Measurements from ENCODE around the gene CNOT9.

CNOT9 gene

DNA sequence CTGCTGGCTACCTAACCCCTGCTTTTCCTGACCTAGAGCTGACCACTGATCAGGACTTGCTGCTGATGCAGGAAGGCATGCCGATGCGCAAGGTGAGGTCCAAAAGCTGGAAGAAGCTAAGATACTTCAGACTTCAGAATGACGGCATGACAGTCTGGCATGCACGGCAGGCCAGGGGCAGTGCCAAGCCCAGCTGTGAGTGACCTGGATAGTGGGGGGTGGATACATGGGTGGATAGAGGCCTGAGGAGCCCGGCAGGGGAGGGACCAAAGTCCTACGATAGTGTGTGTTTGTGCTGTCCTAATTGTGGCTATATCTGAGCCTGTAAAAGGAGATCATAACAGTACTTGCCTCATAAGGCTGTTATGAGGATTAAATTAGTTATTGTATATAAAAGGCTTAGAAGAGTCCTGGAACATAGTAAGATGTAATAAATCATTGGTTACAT is 47.3 kb downstream of the CNOT9 start:
- no peaks in the 10 kb centered on the region for H3K9me3 ChIP-seq
- H3K4me1 ChIP-seq (ENCODE audit: control insufficient read depth in 1 of 2, insufficient read depth in 1 of 2, low read depth in 1 of 2, low read length in 1 of 2): no peaks in the 10 kb centered on the region
- TF ChIP-seq, protein P1, sequence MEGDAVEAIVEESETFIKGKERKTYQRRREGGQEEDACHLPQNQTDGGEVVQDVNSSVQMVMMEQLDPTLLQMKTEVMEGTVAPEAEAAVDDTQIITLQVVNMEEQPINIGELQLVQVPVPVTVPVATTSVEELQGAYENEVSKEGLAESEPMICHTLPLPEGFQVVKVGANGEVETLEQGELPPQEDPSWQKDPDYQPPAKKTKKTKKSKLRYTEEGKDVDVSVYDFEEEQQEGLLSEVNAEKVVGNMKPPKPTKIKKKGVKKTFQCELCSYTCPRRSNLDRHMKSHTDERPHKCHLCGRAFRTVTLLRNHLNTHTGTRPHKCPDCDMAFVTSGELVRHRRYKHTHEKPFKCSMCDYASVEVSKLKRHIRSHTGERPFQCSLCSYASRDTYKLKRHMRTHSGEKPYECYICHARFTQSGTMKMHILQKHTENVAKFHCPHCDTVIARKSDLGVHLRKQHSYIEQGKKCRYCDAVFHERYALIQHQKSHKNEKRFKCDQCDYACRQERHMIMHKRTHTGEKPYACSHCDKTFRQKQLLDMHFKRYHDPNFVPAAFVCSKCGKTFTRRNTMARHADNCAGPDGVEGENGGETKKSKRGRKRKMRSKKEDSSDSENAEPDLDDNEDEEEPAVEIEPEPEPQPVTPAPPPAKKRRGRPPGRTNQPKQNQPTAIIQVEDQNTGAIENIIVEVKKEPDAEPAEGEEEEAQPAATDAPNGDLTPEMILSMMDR (IDR thresholded peaks at IDR 0.05): no peak
- H3K4me3 ChIP-seq (ENCODE audit: low read depth in 1 of 2, low read length in 1 of 2): no peak overlapping the region
- H3K36me3 ChIP-seq: no peaks in the 10 kb centered on the region
- no peak overlapping the region for H3K27ac ChIP-seq
- peaks cover 4% of the 10 kb centered on the region for H3K27me3 ChIP-seq

DNA sequence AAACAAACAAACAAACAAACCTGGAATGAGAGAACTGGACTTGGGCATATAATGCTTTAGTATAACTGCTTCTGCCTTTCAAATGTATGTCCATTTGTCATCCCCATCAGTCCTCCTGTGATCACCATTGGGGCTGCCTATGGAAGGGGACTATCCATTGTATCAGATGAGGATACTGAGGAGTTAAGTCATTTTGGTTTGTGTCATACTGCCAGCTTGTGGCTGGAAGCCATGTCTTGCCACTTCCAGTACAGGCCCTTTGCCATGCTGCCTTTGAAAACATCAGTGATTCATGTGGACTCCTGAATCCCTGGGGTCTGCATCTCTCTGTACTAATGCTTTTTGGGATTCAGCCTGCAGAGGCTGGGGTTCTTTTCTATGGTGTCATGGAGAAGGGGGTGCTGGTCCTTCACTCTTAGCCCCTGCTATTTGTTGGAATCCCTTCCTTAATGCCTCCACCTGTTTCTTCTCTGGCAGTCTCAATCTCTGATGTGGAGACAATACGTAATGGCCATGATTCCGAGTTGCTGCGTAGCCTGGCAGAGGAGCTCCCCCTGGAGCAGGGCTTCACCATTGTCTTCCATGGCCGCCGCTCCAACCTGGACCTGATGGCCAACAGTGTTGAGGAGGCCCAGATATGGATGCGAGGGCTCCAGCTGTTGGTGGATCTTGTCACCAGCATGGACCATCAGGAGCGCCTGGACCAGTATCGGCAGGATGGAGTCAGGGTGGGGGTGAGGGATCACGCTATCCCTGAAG is 49.6 kb downstream of the CNOT9 start:
- no peak overlapping the region for H3K27ac ChIP-seq
- no peak overlapping the region for H3K4me3 ChIP-seq (ENCODE audit: low read depth in 1 of 2, low read length in 1 of 2)
- no peaks in the 10 kb centered on the region for H3K36me3 ChIP-seq
- H3K4me1 ChIP-seq (ENCODE audit: control insufficient read depth in 1 of 2, insufficient read depth in 1 of 2, low read depth in 1 of 2, low read length in 1 of 2): no peaks in the 10 kb centered on the region
- H3K27me3 ChIP-seq: no peaks in the 10 kb centered on the region
- TF ChIP-seq, protein P1 (IDR thresholded peaks at IDR 0.05): no peak
- H3K9me3 ChIP-seq: no peaks in the 10 kb centered on the region

DNA sequence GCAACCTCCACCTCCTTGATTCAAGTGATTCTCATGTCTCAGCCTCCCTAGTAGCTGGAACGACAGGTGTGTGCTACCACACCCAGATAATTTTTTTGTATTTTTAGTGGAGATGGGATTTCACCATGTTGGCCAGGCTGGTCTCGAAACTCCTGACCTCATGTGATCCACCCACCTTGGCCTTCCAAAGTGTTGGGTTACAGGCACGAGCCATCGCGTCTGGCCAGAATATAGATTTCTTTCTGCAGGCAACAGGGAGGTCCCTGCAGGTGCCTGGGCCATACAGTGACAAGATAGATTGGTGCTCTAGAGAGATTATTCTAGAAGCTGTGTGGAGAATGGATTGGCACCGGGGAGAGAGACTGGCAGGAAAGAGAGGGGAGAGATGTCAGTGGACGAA is 52.4 kb downstream of the CNOT9 start:
- Histone ChIP-seq H3K36me3 (no peaks in the 10 kb centered on the region), H3K4me1 (ENCODE audit: control insufficient read depth in 1 of 2, insufficient read depth in 1 of 2, low read depth in 1 of 2, low read length in 1 of 2) (no peaks in the 10 kb centered on the region), H3K9me3 (no peaks in the 10 kb centered on the region), H3K27me3 (no peaks in the 10 kb centered on the region), H3K27ac (no peak overlapping the region), H3K4me3 (ENCODE audit: low read depth in 1 of 2, low read length in 1 of 2) (no peak overlapping the region)
- TF ChIP-seq, protein P1 (IDR thresholded peaks at IDR 0.05): no peak

DNA sequence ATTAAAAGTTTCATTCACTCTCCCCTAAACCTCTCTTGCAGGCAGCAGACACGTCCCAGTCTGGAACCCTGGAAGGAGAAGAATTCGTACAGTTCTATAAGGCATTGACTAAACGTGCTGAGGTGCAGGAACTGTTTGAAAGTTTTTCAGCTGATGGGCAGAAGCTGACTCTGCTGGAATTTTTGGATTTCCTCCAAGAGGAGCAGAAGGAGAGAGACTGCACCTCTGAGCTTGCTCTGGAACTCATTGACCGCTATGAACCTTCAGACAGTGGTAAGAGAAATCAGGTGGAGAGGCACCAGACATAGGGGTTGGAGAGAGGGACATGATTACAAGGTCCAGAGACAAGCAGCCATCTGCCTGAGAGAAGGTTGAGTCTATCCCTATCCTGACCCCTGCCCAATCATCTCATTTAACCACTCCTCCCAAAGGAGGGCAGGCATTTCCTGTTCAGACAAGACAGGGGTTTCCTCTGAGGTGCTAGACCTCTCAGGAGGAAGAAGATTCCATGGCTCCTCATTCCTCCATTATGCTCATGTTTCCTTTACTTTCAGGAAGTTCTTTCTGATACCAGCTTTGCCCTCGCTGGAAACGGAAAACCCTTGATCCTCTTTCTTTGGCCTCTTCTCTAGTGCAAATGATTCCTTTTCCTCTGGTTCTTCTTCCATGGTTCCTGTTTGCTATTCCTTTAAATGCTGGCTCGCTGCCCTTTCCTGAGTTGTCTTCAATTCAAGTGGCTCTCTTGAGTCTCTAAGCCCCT is 54.1 kb downstream of the CNOT9 start:
- TF ChIP-seq, protein P1 (IDR thresholded peaks at IDR 0.05): no peak
- no peak overlapping the region for H3K4me3 ChIP-seq (ENCODE audit: low read depth in 1 of 2, low read length in 1 of 2)
- no peaks in the 10 kb centered on the region for H3K9me3 ChIP-seq
- no peaks in the 10 kb centered on the region for H3K27me3 ChIP-seq
- no peaks in the 10 kb centered on the region for H3K36me3 ChIP-seq
- H3K4me1 ChIP-seq (ENCODE audit: control insufficient read depth in 1 of 2, insufficient read depth in 1 of 2, low read depth in 1 of 2, low read length in 1 of 2): no peaks in the 10 kb centered on the region
- H3K27ac ChIP-seq: no peak overlapping the region

DNA sequence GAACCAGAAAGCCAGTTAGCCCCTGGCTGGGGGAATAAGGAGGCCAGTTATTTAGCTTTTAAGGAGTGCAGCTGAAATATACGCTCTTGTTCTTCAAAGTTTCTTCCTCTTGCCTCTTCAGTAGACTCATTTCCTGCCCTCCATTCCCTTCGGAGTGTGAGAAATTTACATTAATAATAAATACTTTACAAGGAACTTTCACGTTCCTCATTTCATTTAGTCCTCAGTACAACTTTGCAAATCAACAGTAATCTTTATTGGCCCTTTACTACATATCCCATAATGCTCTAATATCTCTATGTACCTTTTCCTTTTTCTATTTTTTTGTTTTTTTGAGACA is 54.7 kb downstream of the CNOT9 start:
- H3K27me3 ChIP-seq: no peaks in the 10 kb centered on the region
- no peaks in the 10 kb centered on the region for H3K9me3 ChIP-seq
- no peaks in the 10 kb centered on the region for H3K4me1 ChIP-seq (ENCODE audit: control insufficient read depth in 1 of 2, insufficient read depth in 1 of 2, low read depth in 1 of 2, low read length in 1 of 2)
- H3K36me3 ChIP-seq: no peaks in the 10 kb centered on the region
- H3K4me3 ChIP-seq (ENCODE audit: low read depth in 1 of 2, low read length in 1 of 2): no peak overlapping the region
- TF ChIP-seq, protein P1 (IDR thresholded peaks at IDR 0.05): no peak
- H3K27ac ChIP-seq: no peak overlapping the region

All from neutrophil (primary cell).